Ectodermal cell (in vitro differentiated cells): ENCODE data around the gene PSMF1.

ENCODE experiments used
- H3K27ac ChIP-seq: 2 replicates; pipeline ENCODE4 v1.7.0; 2013; ENCODE audit warnings: mild to moderate bottlenecking, low read depth, low read length; ENCODE audit not compliant: insufficient read depth, poor library complexity, severe bottlenecking
- H3K27me3 ChIP-seq: 2 replicates; pipeline ENCODE4 v1.7.0; 2013; ENCODE audit warnings: mild to moderate bottlenecking, low read length; ENCODE audit not compliant: insufficient read depth, control insufficient read depth, poor library complexity, severe bottlenecking
- H3K36me3 ChIP-seq: one replicate; pipeline ENCODE4 v1.7.0; 2013; ENCODE audit warnings: low read length; ENCODE audit not compliant: control insufficient read depth, insufficient read depth
- H3K4me1 ChIP-seq: one replicate; pipeline ENCODE4 v1.7.0; 2013; ENCODE audit warnings: low read length; ENCODE audit not compliant: control insufficient read depth, insufficient read depth
- H3K4me3 ChIP-seq: 2 replicates; pipeline ENCODE4 v1.7.0; 2013; ENCODE audit warnings: low read depth, low read length, control low read depth; ENCODE audit not compliant: insufficient read depth
- H3K9me3 ChIP-seq: 2 replicates; pipeline ENCODE4 v1.7.0; 2013; ENCODE audit warnings: mild to moderate bottlenecking, low read length, moderate library complexity; ENCODE audit not compliant: control insufficient read depth
- WGBS, 2 experiments: methylation state at CpG; one replicate each; pipeline ENCODE4 v1.1.7; 2013; ENCODE audit warnings: missing lambda C conversion rate in 2 of 2; 5-methylcytosine and 5-hydroxymethylcytosine counted together

The PSMF1 gene

DNA sequence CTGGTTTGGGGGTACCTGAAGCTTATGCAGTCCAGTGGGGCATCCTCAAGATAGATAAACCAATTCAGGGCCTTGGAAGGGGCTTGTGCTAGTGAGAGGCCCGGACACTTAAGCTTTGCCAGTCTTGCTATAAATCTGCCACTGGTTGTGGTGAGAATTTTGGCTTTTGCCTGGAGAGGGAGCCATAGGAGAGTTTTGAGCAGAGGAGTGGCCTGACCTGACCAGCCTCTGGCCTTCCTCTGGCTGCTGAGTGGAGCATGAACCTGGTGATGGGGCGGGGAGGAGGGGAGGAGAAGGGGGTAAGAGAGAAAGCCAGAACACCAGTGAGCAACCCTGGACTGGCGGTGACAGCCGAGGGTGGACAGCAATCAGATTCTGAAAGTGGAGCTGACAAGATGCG is 59.3 kb downstream of the PSMF1 start:
- H3K27me3 ChIP-seq = peaks cover 5% of the 10 kb centered on the region
- WGBS, 2 experiments = 77 to 82% methylated on average over 5 of the region's 5 CpGs
- H3K36me3 ChIP-seq = no peaks in the 10 kb centered on the region
- no peaks in the 10 kb centered on the region for H3K9me3 ChIP-seq
- H3K27ac ChIP-seq = no peak overlapping the region
- no peak overlapping the region for H3K4me3 ChIP-seq
- H3K4me1 ChIP-seq = no peaks in the 10 kb centered on the region

GRCh38 chr20:1178103-1178502 is 59.7 kb downstream of the PSMF1 start:
- Histone ChIP-seq H3K27ac (no peak overlapping the region), H3K9me3 (no peaks in the 10 kb centered on the region), H3K36me3 (no peaks in the 10 kb centered on the region), H3K4me1 (no peaks in the 10 kb centered on the region), H3K4me3 (no peak overlapping the region), H3K27me3 (peaks cover 10% of the 10 kb centered on the region)
- 87 to 93% methylated on average over 3 of the region's 3 CpGs for WGBS, 2 experiments

GRCh38 chr20:1178623-1179022 is 60.2 kb downstream of the PSMF1 start:
- H3K4me3 ChIP-seq = no peak overlapping the region
- H3K9me3 ChIP-seq = no peaks in the 10 kb centered on the region
- WGBS, 2 experiments = 88 to 97% methylated on average over 3 of the region's 3 CpGs
- H3K27ac ChIP-seq = no peak overlapping the region
- H3K4me1 ChIP-seq = no peaks in the 10 kb centered on the region
- H3K36me3 ChIP-seq = no peaks in the 10 kb centered on the region
- peaks cover 15% of the 10 kb centered on the region for H3K27me3 ChIP-seq

DNA sequence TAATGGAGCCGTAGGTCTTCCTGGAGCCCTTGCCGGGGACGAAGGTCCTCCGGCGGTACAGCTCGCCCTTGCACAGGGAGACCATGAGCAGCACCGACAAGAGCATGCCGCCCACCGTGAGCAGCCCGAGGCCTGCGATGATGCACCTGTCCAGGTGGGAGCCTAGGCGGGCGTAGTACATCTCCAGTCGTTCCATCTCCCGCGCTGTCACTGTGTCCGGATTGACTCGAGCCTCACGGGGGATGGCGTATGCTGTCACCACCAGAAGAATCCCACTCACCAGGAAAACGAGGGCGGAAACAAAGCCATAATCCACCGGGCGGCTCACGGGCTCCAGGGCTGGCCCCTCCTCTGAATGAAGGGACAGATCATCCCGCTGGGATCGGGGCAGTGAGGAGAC is 62.5 kb downstream of the PSMF1 start:
- no peak overlapping the region for H3K27ac ChIP-seq
- WGBS, 2 experiments = 94 to 95% methylated on average over 27 of the region's 27 CpGs

DNA sequence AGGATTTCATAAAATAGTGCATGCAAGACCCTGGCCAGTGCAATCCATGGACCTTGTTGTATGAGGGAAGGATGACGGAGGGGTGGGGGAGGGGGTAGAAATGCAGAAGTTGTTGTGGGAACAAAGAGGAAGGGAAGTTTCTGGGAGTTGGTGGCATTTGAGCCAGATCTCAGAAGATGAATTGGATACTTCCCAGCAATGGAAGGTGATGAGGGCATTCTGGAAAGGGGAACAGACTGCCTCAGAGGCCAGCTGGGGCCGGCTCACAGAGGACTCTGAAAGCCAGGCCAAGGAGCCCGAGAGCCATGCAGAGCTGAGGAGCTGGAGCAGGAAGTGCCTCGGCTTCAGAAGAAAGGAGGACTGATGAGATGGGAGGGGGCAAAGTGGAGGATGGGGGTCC is 63.7 kb downstream of the PSMF1 start:
- no peaks in the 10 kb centered on the region for H3K4me1 ChIP-seq
- H3K9me3 ChIP-seq = no peaks in the 10 kb centered on the region
- WGBS, 2 experiments = 74 to 76% methylated on average over 4 of the region's 4 CpGs
- H3K27ac ChIP-seq = no peak overlapping the region
- no peaks in the 10 kb centered on the region for H3K36me3 ChIP-seq
- no peak overlapping the region for H3K4me3 ChIP-seq
- H3K27me3 ChIP-seq = peaks cover 38% of the 10 kb centered on the region

More for the DNA sequence above, 62.5 kb downstream of the PSMF1 start:
- no peaks in the 10 kb centered on the region for H3K9me3 ChIP-seq
- H3K27me3 ChIP-seq = peaks cover 35% of the 10 kb centered on the region
- H3K4me3 ChIP-seq = no peak overlapping the region
- H3K4me1 ChIP-seq = no peaks in the 10 kb centered on the region
- no peaks in the 10 kb centered on the region for H3K36me3 ChIP-seq

DNA sequence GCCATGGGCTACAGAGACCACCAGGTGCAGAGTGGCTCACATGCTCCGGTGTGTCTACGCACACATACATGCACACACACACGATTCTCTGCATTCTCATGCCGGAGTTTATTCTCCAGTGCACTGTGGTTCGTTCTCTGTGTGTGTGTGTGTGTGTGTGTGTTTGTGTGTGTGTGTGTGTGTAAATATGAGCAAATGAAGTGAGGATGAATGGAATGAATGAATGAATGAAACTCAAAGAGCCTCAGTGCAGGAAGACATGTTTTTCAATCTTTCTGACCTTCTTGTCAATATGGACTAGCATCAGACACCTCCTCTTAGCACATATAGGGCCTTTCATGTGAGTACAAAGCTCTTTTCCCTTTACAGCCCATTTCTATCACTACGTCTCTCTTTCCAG is 64.8 kb downstream of the PSMF1 start:
- Histone ChIP-seq H3K36me3 (no peaks in the 10 kb centered on the region), H3K9me3 (no peaks in the 10 kb centered on the region), H3K4me1 (no peaks in the 10 kb centered on the region), H3K27me3 (peaks cover 38% of the 10 kb centered on the region), H3K27ac (no peak overlapping the region), H3K4me3 (no peak overlapping the region)
- WGBS, 2 experiments = 89 to 97% methylated on average over 6 of the region's 6 CpGs

GRCh38 chr20:1184260-1184637 is 65.8 kb downstream of the PSMF1 start:
- Histone ChIP-seq H3K4me1 (no peaks in the 10 kb centered on the region), H3K27me3 (peaks cover 38% of the 10 kb centered on the region)
- WGBS, 2 experiments = 65 to 69% methylated on average over 13 of the region's 13 CpGs

GRCh38 chr20:1184638-1185315 is 66.4 kb downstream of the PSMF1 start, which contains the start of gene TMEM74B:
TSS of gene TMEM74B (minus strand) at chr20:1184981. CDS start at chr20:1183801, 1,180 bp downstream.
- Histone ChIP-seq H3K27ac (no peak within 1 kb of the TSS), H3K9me3 (no peaks in the 10 kb centered on the region), H3K27me3 (peaks cover 38% of the 10 kb centered on the region), H3K4me1 (no peaks in the 10 kb centered on the region), H3K36me3 (no peaks in the 10 kb centered on the region), H3K4me3 (peak within 1 kb of the TSS; percentile 46)
- 5% methylated on average over 76 of the region's 76 CpGs for WGBS, 2 experiments

More at GRCh38 chr20:1184260-1184637, 65.8 kb downstream of the PSMF1 start:
- no peak overlapping the region for H3K27ac ChIP-seq
- H3K9me3 ChIP-seq = no peaks in the 10 kb centered on the region
- peak overlapping the region; percentile 46 for H3K4me3 ChIP-seq
- no peaks in the 10 kb centered on the region for H3K36me3 ChIP-seq

- peaks cover 38% of the 10 kb centered on the region for H3K27me3 ChIP-seq
- H3K4me3 ChIP-seq = peak overlapping the region; percentile 46
- no peaks in the 10 kb centered on the region for H3K4me1 ChIP-seq
- H3K9me3 ChIP-seq = no peaks in the 10 kb centered on the region
- 0% methylated on average over 54 of the region's 54 CpGs for WGBS, 2 experiments
- H3K27ac ChIP-seq = no peak overlapping the region
- no peaks in the 10 kb centered on the region for H3K36me3 ChIP-seq
Observed at GRCh38 chr20:1185316-1185741, 66.9 kb downstream of the PSMF1 start.

- peaks cover 38% of the 10 kb centered on the region for H3K27me3 ChIP-seq
- no peaks in the 10 kb centered on the region for H3K36me3 ChIP-seq
- no peaks in the 10 kb centered on the region for H3K9me3 ChIP-seq
- no peaks in the 10 kb centered on the region for H3K4me1 ChIP-seq
- H3K27ac ChIP-seq = no peak overlapping the region
- peak overlapping the region; percentile 46 for H3K4me3 ChIP-seq
- 17% methylated on average over 18 to 20 of the region's 20 CpGs for WGBS, 2 experiments
Observed at GRCh38 chr20:1185790-1186334, 67.5 kb downstream of the PSMF1 start.
